HG02610 (cell line): ENCODE data around the gene TULP4.
"Not testable (repeated sequence)": the region's sequence is repeated elsewhere in the genome, so short reads cannot be mapped to it uniquely, and the experiment has no call there.

ENCODE experiments used
- ATAC-seq: cut with Tn5 transposase; IDR thresholded peaks from one replicate; pipeline ENCODE4 v1.9.1; 2021; ENCODE audit warnings: mild to moderate bottlenecking, moderate library complexity; ENCODE audit not compliant: unreplicated experiment

The TULP4 gene

GRCh38 chr6:158518191-158519127 is 206.2 kb downstream of the TULP4 start:
- ATAC-seq, result peak; percentile 90

DNA sequence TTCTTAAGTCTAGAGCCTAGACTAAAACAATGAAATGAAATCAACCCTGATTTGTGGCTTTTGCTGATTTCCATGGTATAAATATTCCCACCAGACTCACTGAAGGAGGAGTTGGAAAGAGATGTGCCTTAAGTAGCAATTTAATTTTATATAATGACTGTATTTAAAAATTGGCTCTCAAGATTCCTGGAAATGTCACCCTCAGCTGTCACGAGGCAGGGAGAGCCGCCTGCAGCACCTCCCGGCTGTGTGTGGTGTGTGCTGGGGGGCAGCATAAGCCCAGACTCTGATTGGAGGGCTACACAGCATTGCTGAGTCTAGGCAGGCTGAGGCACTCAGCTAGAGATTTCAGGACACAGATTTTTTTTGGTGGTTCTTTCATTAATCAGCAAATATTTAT is 207.0 kb downstream of the TULP4 start:
- no peak for ATAC-seq

DNA sequence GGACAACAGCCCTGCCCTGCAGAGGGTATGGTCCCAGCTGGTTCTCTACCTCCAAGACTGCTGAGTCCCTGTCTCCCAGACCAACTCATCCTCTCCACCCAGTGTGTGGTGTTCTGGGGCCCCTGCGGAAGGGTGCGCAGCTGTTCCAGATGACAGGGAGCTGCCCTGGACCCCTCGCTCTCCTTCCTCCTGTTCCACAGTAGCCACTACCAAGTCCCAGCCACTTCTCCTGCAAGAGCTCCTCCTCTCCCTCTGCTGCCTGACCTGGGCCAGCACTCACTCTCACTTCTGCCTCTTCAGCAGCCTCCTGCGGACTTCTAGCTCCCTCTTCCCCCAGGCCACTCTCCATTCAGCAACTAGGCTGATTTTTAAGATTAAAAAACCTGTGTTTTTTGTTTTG is 207.5 kb downstream of the TULP4 start:
- no peak for ATAC-seq

DNA sequence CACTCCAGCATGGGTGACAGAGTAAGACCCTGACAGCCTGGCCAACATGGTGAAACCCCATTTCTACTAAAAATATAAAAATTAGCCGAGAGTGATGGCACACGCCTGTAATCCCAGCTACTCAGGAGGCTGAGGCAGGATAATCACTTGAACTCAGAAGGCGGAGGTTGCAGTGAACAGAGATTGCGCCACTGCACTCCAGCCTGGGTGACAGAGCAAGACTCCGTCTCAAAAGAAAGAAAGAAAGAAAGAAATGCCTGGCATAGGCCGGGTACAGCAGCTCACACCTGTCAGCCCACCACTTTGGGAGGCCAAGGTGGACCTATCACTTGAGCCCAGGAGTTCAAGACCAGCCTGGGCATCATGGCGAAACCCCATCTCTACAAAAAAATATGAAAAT is 208.7 kb downstream of the TULP4 start:
- not testable (repeated sequence) for ATAC-seq

DNA sequence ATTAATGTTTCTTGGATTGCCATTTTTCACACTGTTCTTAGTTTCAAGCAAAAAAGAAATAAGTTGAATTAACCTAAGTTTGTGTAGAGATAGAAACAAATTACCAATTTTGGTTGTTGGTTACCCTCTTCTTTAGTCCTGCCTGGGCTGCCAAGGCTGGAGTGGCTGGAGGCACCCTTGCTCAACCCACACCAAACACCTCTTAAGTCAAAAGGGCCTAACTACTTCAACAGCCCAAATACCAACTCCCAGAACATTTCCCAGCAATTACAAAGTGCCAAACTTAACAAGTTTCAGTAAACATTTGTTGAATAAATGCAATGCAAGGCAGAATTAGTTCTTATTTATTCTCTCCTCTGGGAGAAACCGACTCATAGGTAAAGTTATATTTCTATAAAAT is 209.5 kb downstream of the TULP4 start:
- ATAC-seq, result no peak

GRCh38 chr6:158522616-158523015 is 210.4 kb downstream of the TULP4 start:
- no peak for ATAC-seq

- no peak for ATAC-seq
Observed at GRCh38 chr6:158524311-158524710, 212.0 kb downstream of the TULP4 start.

GRCh38 chr6:158527858-158528257 is 215.6 kb downstream of the TULP4 start:
- ATAC-seq, result not testable (repeated sequence)

GRCh38 chr6:158528826-158529225 is 216.6 kb downstream of the TULP4 start:
- no peak for ATAC-seq

GRCh38 chr6:158529629-158530028 is 217.4 kb downstream of the TULP4 start:
- no peak for ATAC-seq

GRCh38 chr6:158531566-158531965 is 219.3 kb downstream of the TULP4 start:
- ATAC-seq, result no peak

DNA sequence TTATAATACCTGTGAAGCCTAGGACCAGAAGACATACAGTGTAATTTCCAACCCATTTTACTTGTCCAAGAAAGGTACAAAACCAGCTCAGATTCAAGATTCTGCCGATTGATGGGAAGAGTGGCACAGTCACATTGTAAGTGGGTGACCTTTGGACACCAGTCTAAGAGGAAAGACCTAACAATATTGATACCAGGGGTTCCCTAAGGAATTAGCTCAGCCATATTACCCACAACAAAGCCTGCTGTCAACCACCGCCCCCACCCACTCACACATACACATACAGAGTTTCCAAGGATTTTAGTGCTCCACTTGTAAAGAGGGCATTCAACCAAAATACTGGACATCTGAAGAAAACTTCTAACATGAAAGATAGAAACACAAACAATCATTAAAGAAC is 219.7 kb downstream of the TULP4 start:
- no peak for ATAC-seq

DNA sequence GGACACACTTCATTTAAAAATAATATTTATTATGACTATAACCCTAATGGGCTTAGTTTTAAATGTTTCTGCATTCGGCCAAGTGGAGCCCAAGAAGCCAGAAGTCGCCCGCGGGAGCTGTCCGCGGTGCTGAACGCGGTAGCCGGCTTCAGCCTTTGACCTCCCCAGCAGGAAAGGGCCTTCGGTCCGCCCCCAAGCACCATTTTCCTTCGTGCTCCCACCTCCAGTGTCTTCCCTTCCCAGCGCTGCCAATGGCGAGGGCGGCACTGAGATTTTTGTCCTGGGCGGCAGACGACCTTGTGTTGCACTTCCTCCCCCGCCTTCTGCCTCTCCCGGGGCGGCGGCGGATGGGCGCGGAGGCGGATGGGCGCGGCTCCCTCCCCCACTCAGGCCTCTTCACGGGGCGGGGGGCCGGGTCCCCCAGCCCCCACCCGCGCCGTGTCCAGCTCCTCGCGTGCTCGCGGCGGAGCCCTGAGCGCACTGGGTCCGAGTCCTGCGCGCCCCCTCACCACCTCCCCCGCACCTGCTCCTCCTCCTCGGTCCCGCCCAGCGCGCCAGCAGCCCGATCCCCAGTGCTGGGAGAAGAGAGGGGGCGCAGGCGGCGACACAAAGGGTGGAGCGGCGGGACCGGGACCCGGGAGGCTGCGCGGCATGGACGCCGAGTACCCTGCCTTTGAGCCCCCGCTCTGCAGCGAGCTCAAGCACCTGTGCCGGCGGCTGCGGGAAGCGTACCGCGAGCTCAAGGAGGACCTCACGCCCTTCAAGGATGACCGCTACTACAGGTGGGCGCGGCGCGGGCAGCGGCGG is 224.0 kb downstream of the TULP4 start:
- ATAC-seq, result no peak

DNA sequence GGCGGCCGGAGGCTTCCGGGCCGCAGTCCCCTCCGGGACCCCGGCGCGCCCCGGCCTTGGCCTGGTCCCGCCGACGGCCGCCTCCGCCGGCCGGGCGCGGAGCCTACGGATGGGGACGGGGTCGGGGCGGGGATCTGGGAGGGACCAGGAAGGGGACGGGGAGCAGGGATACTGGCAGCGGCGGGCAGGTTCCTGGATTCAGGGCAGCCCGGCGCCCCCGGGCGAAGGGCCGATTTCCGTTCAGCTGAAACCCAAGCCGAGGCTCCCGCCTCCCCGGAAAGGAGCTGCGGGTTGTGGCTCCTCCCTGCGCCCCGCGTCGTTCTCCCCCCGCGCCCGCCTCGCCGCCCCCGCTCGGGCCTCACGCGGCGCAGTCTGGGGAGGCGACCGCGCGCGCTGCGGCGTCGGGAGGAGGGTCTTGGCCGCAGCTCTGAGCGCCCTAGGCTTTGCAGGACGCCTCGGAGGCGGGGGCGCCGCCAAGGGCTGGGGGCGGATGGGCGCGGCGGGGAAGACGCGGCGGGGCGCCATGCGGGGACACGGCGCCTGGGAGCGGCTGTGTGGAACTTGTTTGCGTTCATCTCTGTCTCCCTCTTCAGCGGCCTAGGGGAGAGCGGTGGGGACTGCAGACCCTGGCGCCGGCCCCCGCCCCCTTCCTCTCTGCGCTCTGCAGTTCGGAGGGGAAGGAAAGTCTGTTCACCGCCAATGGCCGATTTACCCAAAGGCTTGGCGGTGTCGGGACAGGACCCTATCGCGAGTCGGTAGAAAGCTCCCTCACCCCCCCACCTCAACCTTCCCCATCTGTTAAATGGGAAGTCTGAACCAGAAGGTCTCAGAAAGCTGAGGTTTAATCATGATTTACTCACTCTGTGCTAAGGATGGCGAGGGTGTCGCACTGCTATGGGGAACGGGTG is 224.9 kb downstream of the TULP4 start:
- ATAC-seq, result no peak

- ATAC-seq, result no peak
Observed at GRCh38 chr6:158538741-158539140, 226.5 kb downstream of the TULP4 start.

DNA sequence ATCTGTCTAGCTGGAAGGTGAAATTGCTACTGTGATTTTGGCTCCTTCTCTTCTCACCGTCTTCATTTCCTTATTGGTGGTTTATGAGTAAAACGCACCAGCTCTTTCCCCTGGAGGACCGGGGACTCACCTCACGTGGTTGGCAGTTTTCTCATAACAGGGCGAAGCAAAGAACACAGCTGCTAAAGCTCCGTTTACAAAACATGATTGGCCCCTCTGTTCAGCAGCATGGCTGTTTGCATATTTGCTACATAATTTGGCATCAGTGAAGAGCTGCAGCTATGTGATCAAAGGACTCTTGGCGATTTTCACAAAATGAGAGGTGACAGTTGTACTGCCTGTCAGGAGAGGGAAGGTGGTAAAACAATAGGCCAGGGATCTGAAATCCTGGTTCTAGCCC is 227.1 kb downstream of the TULP4 start:
- no peak for ATAC-seq

DNA sequence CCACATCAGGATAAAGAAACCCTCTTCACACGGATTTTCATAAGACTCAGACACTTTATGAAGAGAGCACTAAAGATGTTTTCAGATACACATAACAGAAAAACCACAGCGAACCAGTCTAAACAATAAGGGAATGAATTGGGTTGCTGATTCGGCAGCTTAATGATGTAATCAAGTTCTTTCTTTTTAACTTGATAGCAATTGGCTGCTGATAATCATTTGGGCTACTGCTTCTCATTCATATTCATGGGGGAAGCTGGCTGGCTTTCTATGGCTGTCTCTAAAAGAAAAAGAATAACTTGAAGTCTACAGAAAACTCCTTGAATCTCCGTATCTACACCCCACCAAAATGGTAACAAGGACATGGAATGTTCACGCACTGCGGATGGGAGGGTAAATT is 227.6 kb downstream of the TULP4 start:
- no peak for ATAC-seq

DNA sequence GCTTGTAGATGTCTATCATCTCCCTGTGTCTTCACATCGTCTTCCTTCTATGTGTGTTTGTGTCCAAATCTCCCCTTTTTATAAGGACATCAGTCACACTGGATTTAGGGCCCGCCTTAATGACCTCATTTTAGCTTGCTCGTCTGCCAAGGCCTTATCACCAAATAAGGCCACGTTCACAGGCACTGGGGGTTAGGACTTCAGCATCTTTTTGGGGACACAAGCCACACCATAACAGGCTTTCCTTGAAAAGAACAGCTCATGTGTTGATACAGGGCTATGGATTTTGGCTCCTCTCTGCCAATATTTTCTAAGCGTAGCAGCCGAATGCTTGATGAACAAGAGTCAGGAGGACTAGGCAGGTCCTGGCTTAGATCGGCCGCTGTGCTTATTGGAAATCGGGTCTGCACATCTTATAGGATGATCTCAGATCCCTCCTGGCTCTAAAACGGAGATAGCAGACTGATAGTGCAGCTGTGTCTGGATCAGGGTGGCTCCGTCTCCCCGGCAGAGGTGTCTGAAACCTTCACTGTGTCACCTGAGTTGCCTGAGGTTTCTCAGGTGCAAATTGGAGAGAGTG is 231.4 kb downstream of the TULP4 start:
- no peak for ATAC-seq

DNA sequence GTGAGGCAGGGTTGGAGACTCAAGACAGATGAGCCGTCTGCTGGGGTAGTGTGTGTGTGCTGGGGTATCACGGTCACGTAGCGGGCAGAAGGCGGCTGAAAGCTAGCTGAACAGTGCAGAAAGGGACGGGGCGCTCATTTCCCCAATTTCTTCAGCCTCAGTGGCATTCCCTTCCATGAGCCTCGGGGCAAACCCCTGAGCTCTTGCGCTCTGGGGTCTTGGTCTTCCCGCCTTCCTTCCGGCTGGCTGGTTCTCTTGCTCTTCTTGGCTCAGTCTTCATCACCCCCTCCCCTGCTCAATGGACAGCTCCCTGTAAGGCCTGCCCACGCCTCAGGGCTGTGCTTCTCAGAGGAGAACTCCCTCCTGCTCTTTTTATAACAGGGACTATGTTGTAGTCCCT is 232.2 kb downstream of the TULP4 start:
- no peak for ATAC-seq
